ENCODE results near the gene CBR4.
"Not testable (repeated sequence)": the region's sequence is repeated elsewhere in the genome, so short reads cannot be mapped to it uniquely, and the experiment has no call there.

The CBR4 gene

DNA sequence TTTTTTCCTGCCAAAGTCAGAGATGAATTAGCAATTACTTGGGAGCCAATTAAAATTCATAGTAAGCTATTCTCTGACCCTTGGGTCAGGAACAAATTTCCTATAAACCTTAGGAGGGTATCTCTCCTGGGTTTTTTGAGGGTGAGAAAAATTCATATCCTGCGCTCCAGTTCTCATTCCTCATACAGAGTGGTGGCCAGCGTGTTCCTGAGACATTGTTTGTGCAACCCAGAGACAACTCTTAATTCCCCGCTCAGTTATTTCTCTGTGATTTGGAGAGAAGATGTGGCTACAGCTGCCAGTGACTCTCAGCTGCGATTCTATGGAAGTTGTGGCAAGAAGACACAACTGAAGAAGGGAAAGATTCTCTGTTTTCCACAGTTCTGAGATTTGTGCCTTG is 37.9 kb upstream of the CBR4 start:
- H3K27me3 ChIP-seq (ENCODE audit: control insufficient read depth, insufficient read depth, low read length): no peaks in the 10 kb centered on the region
- no peak overlapping the region for H3K27ac ChIP-seq (ENCODE audit: low read depth, low read length)
- no peaks in the 10 kb centered on the region for H3K36me3 ChIP-seq (ENCODE audit: control insufficient read depth, insufficient read depth, low read length)
- H3K9me3 ChIP-seq (ENCODE audit: control insufficient read depth, insufficient read depth, low read depth, low read length): no peaks in the 10 kb centered on the region
- H3K4me3 ChIP-seq (ENCODE audit: low read depth, low read length): no peak overlapping the region
- no peak overlapping the region for H3K9ac ChIP-seq (ENCODE audit: low read length)
- H3K4me1 ChIP-seq (ENCODE audit: control insufficient read depth, insufficient read depth, low read length): no peaks in the 10 kb centered on the region; the same call in 1 of the 2 replicates

DNA sequence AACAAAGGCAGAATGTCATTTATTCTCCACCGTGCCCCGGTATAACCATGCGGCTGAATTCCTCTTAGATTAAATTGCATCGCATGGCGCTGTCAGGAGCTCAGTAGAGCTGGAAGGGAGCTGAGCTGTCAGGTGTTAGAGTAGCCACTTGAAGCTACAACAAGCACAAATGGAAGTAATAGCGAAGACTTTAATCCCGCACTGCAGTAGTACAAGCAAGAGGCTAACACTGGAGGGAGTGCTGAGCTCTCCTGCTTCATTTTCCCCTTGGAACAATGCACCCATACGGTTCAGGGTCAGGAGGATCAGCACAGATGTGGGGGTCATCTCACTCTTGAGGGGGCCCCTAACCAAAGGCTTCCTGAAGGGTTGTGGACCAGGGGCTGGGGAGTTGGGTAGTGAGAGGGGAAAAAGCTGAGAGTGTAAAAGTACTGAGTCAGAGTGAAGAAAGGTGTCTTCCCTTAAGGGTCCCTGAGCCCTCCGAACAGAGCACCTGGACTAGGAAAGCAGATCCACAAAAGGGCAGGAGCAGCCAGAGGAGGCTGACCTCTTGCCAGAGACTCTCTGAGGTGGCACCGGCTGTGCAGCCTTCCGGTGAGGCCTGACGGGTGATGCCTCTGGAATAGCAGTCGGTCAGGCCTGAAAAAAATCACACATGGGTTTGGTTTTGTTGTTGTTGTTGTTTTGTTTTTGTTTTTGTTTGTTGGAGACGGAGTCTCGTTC is 36.0 kb upstream of the CBR4 start:
- no peaks in the 10 kb centered on the region for H3K27me3 ChIP-seq (ENCODE audit: control insufficient read depth, insufficient read depth, low read length)
- H3K9me3 ChIP-seq (ENCODE audit: control insufficient read depth, insufficient read depth, low read depth, low read length): no peaks in the 10 kb centered on the region
- no peak overlapping the region for H3K4me3 ChIP-seq (ENCODE audit: low read depth, low read length)
- no peaks in the 10 kb centered on the region for H3K36me3 ChIP-seq (ENCODE audit: control insufficient read depth, insufficient read depth, low read length)
- no peak overlapping the region for H3K9ac ChIP-seq (ENCODE audit: low read length)
- H3K27ac ChIP-seq (ENCODE audit: low read depth, low read length): no peak overlapping the region
- no peaks in the 10 kb centered on the region; the same call in 1 of the 2 replicates for H3K4me1 ChIP-seq (ENCODE audit: control insufficient read depth, insufficient read depth, low read length)

DNA sequence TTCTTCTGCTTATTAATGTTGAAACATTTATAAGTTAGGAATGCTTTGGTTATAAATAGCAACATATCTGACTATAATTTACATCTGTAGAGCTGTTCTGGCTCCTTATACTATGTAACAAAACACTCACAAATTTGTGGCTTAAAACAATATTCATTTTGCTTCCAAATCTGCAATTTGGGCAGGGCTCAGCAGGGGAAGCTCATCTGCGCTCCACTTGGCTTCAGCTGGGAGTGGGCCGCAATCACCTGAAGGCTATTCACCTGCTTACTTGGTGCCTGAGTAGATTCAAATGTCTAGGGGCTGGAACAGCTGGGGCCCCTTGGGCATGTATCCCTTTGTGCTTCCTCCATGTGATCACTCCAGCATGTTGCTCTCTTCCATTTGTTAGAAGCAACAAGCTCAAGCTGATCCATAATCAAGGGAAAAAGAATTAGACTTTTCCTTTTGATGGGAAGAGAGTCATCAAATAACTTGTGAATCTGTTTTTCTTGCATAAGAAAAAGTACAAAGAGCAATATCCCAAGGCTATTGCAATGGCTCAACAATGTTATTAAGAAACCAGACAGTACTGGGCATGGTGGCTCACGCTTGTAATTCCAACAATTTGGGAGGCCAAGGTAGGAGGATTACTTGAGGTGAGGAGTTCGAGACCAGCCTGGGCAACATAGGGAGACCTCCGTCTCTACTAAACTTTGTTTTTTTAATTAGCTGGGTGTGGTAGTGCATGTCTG is 34.8 kb upstream of the CBR4 start:
- Histone ChIP-seq H3K27me3 (ENCODE audit: control insufficient read depth, insufficient read depth, low read length) (no peaks in the 10 kb centered on the region), H3K36me3 (ENCODE audit: control insufficient read depth, insufficient read depth, low read length) (no peaks in the 10 kb centered on the region), H3K4me3 (ENCODE audit: low read depth, low read length) (no peak overlapping the region), H3K9me3 (ENCODE audit: control insufficient read depth, insufficient read depth, low read depth, low read length) (no peaks in the 10 kb centered on the region), H3K4me1 (ENCODE audit: control insufficient read depth, insufficient read depth, low read length) (no peaks in the 10 kb centered on the region), H3K27ac (ENCODE audit: low read depth, low read length) (no peak overlapping the region), H3K9ac (ENCODE audit: low read length) (no peak overlapping the region)

DNA sequence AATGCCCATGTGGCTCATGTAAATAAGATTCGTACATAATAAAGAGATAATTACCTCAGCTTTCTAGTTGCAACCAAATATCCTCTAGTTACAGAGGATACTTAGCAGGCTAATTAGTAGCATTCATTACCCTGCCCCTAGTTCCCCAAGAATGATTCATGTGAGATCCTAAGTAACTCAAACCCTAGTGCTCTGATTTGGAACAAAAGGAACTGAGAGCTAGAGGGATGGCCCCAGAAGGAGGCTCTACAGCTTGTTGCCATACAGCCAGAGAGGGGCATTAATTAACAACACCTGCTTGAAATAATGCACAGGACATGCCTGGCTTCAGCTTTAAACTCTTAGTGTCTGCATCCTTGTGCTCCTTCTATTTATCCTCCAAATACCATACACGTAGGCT is 32.6 kb upstream of the CBR4 start:
- no peaks in the 10 kb centered on the region for H3K36me3 ChIP-seq (ENCODE audit: control insufficient read depth, insufficient read depth, low read length)
- H3K27me3 ChIP-seq (ENCODE audit: control insufficient read depth, insufficient read depth, low read length): no peaks in the 10 kb centered on the region
- no peak overlapping the region for H3K27ac ChIP-seq (ENCODE audit: low read depth, low read length)
- no peak overlapping the region for H3K9ac ChIP-seq (ENCODE audit: low read length)
- H3K9me3 ChIP-seq (ENCODE audit: control insufficient read depth, insufficient read depth, low read depth, low read length): no peaks in the 10 kb centered on the region
- no peaks in the 10 kb centered on the region for H3K4me1 ChIP-seq (ENCODE audit: control insufficient read depth, insufficient read depth, low read length)
- no peak overlapping the region for H3K4me3 ChIP-seq (ENCODE audit: low read depth, low read length)

DNA sequence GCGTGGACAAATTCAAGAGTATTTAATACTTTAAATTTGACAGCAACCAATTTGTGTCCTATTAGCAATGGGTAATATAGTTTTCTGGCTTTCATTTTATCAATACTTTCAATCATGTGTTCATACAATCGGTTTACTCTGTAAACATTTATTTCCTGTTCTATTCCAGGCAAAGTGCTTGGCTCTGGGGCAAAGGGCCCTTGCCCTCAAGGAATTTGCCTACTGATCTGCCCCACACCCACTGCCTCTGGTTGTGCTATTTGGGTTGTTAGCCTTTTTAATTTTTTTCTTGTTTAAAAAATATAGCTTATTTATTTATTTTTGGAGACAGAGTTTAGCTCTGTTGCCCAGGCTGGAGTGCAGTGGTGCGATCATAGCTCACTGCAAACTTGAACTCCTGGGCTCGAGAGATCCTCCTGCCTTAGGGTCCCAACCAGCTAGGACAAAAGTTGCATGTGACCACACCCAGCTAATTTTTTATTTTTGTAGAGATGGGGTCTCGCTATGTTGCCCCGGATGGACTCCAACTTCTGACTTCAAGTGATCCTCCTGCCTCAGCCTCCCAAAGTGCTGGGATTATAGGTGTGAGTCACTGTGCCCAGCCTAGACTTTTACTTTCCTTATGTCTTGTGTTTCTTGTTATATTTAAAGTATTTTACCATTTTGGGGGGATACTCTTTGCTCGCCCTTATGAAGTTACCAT is 30.7 kb upstream of the CBR4 start:
- Histone ChIP-seq H3K9me3 (ENCODE audit: control insufficient read depth, insufficient read depth, low read depth, low read length) (no peaks in the 10 kb centered on the region), H3K4me3 (ENCODE audit: low read depth, low read length) (no peak overlapping the region), H3K36me3 (ENCODE audit: control insufficient read depth, insufficient read depth, low read length) (no peaks in the 10 kb centered on the region), H3K4me1 (ENCODE audit: control insufficient read depth, insufficient read depth, low read length) (no peaks in the 10 kb centered on the region), H3K27me3 (ENCODE audit: control insufficient read depth, insufficient read depth, low read length) (no peaks in the 10 kb centered on the region), H3K9ac (ENCODE audit: low read length) (no peak overlapping the region), H3K27ac (ENCODE audit: low read depth, low read length) (no peak overlapping the region)

DNA sequence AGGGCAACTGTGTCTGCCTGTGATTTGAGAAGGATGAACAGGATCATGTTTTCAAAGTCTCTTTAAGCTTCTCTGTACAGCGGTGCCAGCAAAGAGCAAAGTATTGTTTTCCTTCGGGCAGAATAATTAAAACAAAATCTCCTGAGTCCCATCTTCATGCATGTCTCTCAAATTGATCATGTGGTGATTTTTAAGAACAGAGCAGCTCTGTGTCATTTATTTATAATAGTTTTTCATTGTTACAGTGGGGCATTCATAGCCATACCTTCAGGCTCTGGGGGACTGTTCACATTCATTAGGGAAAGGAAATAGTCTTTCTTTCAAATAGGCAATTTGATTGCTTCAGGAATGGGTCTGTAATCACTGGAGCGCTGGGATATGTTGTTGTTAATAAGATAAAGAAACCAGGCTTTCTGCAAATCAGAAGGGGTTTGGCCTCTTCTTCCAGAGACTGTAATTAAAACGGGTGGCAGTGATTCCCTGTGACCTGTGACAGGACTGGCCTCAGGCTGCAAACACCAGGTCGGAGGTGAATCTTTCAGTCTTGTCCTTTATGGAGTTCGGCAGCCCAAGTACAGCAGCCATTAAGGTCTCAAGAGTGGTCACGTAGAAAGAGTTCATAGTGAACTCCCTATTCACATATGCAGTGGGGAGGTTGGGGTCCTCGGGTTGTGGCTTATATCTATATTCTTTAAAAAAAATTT is 29.3 kb upstream of the CBR4 start:
- Histone ChIP-seq H3K4me1 (ENCODE audit: control insufficient read depth, insufficient read depth, low read length) (no peaks in the 10 kb centered on the region), H3K9ac (ENCODE audit: low read length) (no peak overlapping the region), H3K9me3 (ENCODE audit: control insufficient read depth, insufficient read depth, low read depth, low read length) (no peaks in the 10 kb centered on the region), H3K4me3 (ENCODE audit: low read depth, low read length) (no peak overlapping the region), H3K27me3 (ENCODE audit: control insufficient read depth, insufficient read depth, low read length) (no peaks in the 10 kb centered on the region), H3K27ac (ENCODE audit: low read depth, low read length) (no peak overlapping the region), H3K36me3 (ENCODE audit: control insufficient read depth, insufficient read depth, low read length) (no peaks in the 10 kb centered on the region)

DNA sequence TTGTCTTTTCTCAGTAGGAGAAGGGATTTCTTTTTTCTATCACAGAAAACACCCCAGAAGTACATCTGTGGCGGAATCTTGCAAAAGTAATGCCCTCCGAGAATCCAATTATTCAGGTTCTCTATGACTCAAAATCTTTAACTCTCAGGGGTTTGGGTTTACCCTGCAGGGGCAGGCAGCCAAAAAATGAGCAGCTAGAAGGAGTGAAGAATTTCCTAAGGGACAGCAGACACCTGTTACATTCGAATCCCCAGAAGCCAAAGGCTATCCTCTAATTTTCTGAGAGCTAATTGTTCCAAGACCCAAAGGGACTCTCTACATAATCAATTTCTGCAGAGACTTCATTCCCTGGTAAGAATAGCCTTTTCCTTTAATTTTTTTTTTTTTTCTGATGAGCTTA is 27.5 kb upstream of the CBR4 start:
- no peak overlapping the region for H3K4me3 ChIP-seq (ENCODE audit: low read depth, low read length)
- no peaks in the 10 kb centered on the region for H3K27me3 ChIP-seq (ENCODE audit: control insufficient read depth, insufficient read depth, low read length)
- no peaks in the 10 kb centered on the region for H3K4me1 ChIP-seq (ENCODE audit: control insufficient read depth, insufficient read depth, low read length)
- H3K9ac ChIP-seq (ENCODE audit: low read length): no peak overlapping the region
- no peak overlapping the region for H3K27ac ChIP-seq (ENCODE audit: low read depth, low read length)
- H3K36me3 ChIP-seq (ENCODE audit: control insufficient read depth, insufficient read depth, low read length): no peaks in the 10 kb centered on the region
- no peaks in the 10 kb centered on the region for H3K9me3 ChIP-seq (ENCODE audit: control insufficient read depth, insufficient read depth, low read depth, low read length)

DNA sequence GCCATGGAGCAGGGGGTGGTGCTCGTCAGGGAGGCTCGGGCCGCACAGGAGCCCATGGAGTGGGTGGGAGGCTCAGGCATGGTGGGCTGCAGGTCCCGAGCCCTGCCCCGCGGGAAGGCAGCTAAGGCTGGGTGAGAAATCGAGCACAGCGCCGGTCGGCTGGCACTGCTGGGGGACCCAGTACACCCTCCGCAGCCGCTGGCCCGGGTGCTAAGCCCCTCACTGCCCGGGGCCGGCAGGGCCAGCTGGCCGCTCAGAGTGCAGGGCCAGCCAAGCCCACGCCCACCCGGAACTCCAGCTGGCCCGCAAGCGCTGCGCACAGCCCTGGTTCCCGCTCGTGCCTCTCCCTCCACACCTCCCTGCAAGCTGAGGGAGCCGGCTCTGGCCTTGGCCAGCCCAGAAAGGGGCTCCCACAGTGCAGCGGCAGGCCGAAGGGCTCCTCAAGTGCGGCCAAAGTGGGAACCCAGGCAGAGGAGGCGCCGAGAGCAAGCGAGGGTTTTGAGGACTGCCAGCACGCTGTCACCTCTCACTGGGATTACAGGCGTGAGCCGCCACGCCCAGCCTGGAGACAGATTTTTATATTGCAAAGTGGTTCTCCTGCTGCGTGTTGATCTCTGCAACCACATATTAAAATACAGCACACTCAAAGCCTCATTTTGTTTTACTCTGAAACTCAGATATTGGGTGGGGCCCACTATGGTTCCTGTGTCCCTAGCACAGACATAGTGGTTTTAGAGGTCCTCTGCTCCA is 26.0 kb upstream of the CBR4 start:
- not testable (repeated sequence) for H3K9me3 ChIP-seq (ENCODE audit: control insufficient read depth, insufficient read depth, low read depth, low read length); H3K4me1 ChIP-seq (ENCODE audit: control insufficient read depth, insufficient read depth, low read length); H3K27ac ChIP-seq (ENCODE audit: low read depth, low read length); H3K36me3 ChIP-seq (ENCODE audit: control insufficient read depth, insufficient read depth, low read length); H3K4me3 ChIP-seq (ENCODE audit: low read depth, low read length); H3K27me3 ChIP-seq (ENCODE audit: control insufficient read depth, insufficient read depth, low read length); H3K9ac ChIP-seq (ENCODE audit: low read length)

DNA sequence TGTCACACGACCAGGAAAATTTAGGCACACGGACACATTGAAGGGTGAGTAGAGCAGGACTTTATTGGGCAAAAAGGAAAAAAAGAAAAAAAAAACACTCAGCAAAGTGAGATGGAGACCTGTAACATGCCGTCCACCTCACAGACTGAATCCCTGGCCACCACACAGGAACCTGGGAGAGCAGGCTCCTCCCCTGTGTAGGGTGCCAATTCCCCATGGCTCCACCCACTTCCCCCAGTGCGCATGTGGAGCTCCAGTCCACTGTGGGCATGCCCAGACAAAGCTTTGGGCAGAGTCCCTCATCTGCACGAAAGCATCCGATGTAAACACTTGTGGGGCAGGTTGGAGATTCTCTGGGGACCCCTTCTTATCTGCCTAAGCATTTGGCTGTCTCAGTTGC is 23.6 kb upstream of the CBR4 start:
- Histone ChIP-seq H3K4me3 (ENCODE audit: low read depth, low read length) (no peak overlapping the region), H3K9me3 (ENCODE audit: control insufficient read depth, insufficient read depth, low read depth, low read length) (no peaks in the 10 kb centered on the region), H3K9ac (ENCODE audit: low read length) (no peak overlapping the region), H3K27me3 (ENCODE audit: control insufficient read depth, insufficient read depth, low read length) (no peaks in the 10 kb centered on the region), H3K36me3 (ENCODE audit: control insufficient read depth, insufficient read depth, low read length) (no peaks in the 10 kb centered on the region), H3K27ac (ENCODE audit: low read depth, low read length) (no peak overlapping the region), H3K4me1 (ENCODE audit: control insufficient read depth, insufficient read depth, low read length) (peaks cover 9% of the 10 kb centered on the region)

DNA sequence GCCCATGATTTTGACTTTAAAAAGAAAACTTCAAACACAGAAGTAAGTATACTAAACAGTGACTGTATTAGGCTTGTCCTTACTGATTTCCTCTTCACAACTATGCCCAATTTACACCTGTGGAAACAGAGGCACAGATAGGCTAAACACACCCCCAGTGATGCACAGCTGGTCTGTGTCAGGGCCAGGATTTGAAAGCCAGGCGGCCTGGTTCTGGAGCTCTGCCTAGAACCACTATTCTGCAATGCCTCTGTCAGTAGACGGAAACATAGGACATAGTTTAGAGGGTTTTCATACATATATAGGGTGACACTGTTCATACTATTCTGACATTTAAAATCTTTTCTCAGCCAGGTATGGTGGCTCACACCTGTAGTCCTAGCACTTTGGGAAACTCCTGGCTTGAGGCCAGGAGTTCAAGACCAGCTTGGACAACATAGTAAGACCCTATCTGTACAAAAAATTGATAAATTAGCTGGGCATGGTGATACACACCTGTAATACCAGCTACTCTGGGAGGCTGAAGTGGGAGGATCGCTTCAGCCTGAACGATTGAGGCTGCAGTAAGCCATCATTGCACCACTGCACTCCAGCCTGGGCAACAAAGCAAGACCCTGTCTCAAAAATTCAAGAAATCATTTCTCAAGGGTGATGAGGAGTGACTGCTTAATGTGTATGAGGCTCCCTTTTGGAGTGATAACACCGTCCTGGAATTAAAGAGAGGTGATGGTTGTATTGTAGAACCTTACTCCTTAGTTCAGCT is 23.0 kb upstream of the CBR4 start:
- Histone ChIP-seq H3K9me3 (ENCODE audit: control insufficient read depth, insufficient read depth, low read depth, low read length) (no peaks in the 10 kb centered on the region), H3K36me3 (ENCODE audit: control insufficient read depth, insufficient read depth, low read length) (no peaks in the 10 kb centered on the region), H3K4me3 (ENCODE audit: low read depth, low read length) (no peak overlapping the region), H3K27me3 (ENCODE audit: control insufficient read depth, insufficient read depth, low read length) (no peaks in the 10 kb centered on the region), H3K4me1 (ENCODE audit: control insufficient read depth, insufficient read depth, low read length) (peaks cover 9% of the 10 kb centered on the region), H3K27ac (ENCODE audit: low read depth, low read length) (no peak overlapping the region), H3K9ac (ENCODE audit: low read length) (no peak overlapping the region)
